Esophagus squamous epithelium (tissue), 4 donors: Measurements from ENCODE around the gene SLC11A2.

Experiments
- CTCF ChIP-seq, 6 experiments: fragments of 450-650 bp in 4 of 6; fragments of 200-600 bp in 2 of 6; sonication (generic) in 2 of 6; IDR thresholded peaks; one replicate each; pipeline ENCODE4 v1.5.1; 2016 to 2019; ENCODE audit warnings: antibody characterized with exemption in 6 of 6, mild to moderate bottlenecking in 4 of 6, moderate library complexity in 4 of 6
- POLR2A ChIP-seq, 4 donors: fragments of 450-650 bp; IDR thresholded peaks; one replicate each; pipeline ENCODE4 v1.6.1; 2017; ENCODE audit warnings: antibody characterized with exemption in 4 of 4, mild to moderate bottlenecking in 4 of 4, moderate library complexity in 3 of 4

GRCh38 chr12:51013441-51013840 is 12.7 kb downstream of the SLC11A2 start:
- TF ChIP-seq CTCF (IDR thresholded peaks at IDR 0.05) (no peak), POLR2A (IDR thresholded peaks at IDR 0.05) (no peak)
